Left colon (tissue), 2 donors: ENCODE measurements around the gene NT5M. TPM values are rescaled to one million over a fixed set of nuclear protein-coding genes. Genes with fewer than 3 reads are reported as not detected.
"Not testable (repeated sequence)": the region's sequence is repeated elsewhere in the genome, so short reads cannot be mapped to it uniquely, and the experiment has no call there.

Experiments
- ATAC-seq: fragments of 200-7000 bp; cut with Tn5 transposase; one replicate; pipeline ENCODE4 v1.9.1; 2020; ENCODE audit warnings: mild to moderate bottlenecking, moderate library complexity
- DNase-seq, 2 donors: peaks; one replicate each; pipeline ENCODE4 v3.0.0-alpha.2; 2020
- intact Hi-C, 2 donors: fragments of 100-400 bp; cut with DNase I in 1 of 2; cut with micrococcal nuclease in 1 of 2; formaldehyde crosslinking; loops; one replicate each; pipeline versions ENCODE4 v1.11.2 to v1.14.0; 2022; cut with DNase I, micrococcal nuclease
- total RNA-seq, 2 donors: library from RNA; stranded (reverse); fragmentation: NEBNext Ultra II Directional; extraction: Animal tissue kit (Norgen Biotek cat#: 25700); gene quantifications; one replicate each; pipeline ENCODE4 v1.2.1, GENCODE V29; 2021
- donor health status: DM: no; HTN: no; CAD: no.
- donor health status: DM: yes; HTN: yes; CAD: no.

The NT5M gene
- total RNA-seq, 2 donors from 2014 or later: 1.6 TPM

DNA sequence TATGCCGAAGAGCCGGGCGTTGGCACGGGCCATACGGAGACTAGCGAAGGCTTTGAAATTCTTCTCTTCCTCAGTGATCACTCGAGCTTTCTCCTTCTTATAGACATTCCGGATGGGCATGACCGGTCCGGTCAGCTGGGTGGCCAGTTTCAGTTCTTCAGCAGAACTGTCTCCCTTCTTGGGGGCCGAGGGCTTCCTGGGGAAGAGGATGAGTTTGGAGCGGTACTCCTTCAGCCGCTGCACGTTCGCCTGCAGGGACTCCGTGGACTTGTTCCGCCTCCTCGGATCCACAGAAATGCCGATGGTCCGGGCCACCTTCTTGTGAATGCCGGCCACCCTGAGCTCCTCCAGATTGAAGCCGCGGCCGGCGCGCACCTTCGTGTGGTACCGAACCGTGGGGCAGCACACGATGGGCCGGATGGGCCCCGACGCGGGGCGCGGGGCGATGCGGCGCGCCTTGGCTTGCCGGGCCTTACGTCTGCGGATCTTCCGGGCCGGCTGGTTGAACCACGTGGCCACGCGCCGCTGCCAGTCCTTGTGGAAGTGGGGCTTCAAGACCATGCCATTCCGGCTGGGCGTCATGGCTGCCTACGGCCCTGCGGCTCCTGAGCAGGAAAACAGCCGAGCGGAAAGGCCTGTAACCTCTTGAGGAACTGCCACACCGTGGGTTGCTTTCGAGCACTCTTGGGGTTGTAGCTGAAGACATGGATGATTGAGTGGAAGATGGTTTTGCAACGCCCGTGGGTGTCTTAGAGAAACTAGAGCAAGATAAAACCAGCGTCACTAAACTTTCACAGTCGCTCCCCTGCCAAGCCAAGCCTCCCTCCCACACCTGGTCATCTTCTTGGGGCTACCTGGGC, 80.5 kb downstream of the NT5M start:
- intact Hi-C loops, ATAC-seq, DNase-seq: not testable (repeated sequence)

DNA sequence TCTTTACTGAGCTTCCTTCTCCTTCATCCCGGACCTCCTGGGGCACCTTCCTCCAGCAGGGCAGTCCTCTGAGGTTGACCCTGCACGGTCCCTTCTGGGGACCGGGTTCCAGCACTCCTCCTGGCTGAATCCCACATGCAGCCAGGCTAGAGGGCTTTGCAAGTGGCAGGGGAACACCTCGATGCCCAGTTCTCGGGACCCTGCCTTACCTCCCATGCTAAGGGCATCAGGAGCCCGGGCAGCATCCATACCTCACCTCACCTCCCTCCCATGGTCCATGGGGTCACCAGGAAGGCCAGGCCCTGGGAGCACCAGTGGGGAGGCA, 81.1 kb downstream of the NT5M start:
- intact Hi-C loops: no loop called here
- ATAC-seq (no peak), DNase-seq (no peak)

DNA sequence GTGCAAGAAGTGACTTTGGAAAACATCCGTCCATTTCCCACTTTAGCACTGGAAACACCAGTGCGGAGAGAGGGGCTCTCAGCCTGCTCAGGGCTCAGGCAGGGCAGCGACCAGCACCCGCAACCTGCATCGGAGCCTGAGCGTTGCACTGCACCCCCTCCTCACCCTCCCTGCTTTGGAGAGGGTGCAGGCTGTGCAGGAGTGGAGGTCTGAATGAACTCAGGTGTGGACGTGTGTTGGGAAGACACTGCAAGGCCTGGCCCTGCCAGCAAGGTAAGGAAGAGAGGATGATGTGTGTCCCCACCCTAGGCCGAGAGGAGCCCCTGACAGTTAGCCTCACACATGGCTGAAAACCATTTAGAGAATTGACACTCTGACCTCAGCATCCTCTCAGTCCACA, 81.8 kb downstream of the NT5M start:
- DNase-seq (no peak), ATAC-seq (no peak)
- intact Hi-C loops: no loop called here

DNA sequence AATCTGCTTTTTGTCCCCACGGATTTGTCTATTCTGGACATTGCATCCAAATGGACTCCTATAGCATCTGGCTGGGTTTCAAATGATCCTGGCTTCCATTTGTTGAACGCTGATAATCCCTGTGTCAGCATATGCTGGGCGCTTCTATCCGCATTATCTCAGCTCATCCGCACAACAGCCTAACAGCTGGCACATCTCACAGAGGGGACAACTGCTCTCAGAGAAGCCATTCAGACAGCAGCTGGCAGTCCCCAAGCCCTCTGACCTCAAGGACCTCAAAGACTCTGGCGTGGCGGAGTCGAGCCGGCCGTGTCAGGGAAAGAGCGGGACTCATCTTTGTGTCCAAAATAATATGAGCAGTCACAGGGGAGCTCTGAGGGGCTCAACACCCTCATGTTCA, 82.3 kb downstream of the NT5M start:
- DNase-seq: no peak

DNA sequence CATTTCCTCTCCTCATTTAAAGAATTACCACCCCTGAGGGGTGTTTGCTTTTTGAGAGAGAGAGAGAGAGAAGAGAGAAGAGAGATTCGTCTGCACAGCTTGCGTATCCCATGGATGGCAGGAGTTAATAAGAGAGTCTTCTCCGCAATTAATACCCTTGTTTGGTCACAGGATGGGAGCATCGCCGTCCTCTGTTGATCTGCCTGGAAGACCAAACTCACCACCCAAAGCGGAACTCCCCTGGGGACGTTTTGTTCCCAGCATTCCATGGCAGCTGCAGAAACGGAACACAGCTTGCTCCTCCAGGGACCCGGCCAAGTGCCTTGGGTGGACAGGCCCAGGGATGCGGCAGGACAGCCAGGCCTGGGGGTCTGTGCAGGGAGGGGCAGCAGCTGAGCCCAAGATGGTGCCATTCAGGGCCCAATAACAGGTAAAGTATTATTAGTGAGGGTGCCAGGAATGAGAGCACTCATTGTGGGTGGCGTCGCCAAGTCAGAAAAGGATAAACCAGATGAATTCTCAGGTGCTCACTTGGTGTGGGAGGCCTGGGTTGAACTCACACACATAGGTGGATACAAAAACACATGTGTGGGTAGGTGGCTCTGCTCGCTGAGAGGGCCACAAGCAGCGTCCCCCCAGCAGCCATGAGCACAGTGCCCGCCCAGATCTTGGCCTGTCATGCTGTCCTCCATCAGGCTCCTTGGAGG, 83.1 kb downstream of the NT5M start:
- no peak for ATAC-seq
- DNase-seq: no peak
- intact Hi-C loops: no loop called here

More for the DNA sequence above, 82.3 kb downstream of the NT5M start:
- ATAC-seq: no peak
- intact Hi-C loops: no loop called here

DNA sequence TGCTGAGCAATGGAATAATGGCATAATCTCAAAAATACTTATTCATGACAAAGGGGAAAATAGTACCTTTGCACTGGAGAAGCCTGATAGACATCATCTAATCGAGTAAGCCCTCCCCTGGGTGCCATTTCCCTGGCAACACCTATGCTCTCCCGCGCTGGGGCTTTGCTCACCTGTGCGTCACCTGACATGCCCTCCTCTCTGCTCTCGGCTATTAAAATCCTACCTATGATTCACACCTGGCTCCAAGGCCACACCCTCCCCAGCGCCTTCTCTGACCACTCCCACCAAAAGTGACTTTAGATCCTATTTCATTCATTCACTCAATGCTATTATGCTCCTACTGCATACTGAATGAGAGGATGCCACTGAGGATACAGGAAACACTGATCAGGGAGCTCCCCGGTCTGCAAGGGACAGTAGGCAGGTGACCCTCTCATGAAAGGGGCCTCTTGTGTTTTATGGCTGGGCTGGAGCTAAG, 83.9 kb downstream of the NT5M start:
- ATAC-seq (peak; percentile 88), DNase-seq (peak; percentile 61 to 75)
- intact Hi-C loops: no loop called here

DNA sequence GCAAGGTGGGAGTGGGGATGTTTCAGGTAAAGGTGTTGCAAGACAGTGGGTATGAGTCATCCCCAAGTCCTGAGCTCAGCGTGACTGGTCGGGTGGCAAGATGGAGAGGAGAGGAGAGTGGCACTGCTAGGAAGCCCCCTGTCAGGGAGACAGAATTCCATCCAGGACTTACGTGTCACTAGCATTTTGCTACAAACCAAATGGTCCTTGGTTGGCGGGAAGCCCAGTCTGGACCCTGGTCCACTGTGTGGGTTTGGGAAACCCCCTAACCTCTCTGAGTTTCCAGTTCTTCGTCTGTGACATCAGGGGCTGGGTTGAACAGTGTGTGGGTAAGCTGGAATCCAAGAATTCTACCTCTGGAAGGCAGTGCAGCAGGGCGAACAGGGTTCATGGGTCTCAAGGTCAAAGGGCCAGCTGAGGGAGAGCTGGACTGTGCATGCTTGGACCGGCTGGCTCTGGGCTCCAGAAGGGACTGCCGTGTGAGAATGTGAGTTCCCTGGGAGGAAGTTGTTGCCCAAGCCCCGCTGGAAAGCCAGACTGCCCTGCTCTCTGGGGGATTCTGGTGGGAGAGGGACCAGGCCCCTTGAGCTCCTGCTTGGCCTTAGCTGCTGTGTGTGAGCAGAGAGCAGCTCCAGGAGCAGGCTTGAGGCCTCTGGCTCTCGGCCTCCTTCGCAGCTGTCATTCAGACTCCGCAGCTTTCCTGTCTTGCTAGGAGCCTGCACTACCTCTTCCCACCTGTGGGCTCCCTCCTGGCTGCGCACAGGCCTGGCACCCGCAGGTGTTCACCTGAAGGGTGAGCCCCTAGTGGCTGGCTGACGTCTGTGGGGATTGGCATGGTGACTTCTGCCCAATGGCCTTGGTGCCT, 84.6 kb downstream of the NT5M start:
- peak; percentile 97 for ATAC-seq
- intact Hi-C loops: no loop called here
- DNase-seq: peak; percentile 77 to 81

DNA sequence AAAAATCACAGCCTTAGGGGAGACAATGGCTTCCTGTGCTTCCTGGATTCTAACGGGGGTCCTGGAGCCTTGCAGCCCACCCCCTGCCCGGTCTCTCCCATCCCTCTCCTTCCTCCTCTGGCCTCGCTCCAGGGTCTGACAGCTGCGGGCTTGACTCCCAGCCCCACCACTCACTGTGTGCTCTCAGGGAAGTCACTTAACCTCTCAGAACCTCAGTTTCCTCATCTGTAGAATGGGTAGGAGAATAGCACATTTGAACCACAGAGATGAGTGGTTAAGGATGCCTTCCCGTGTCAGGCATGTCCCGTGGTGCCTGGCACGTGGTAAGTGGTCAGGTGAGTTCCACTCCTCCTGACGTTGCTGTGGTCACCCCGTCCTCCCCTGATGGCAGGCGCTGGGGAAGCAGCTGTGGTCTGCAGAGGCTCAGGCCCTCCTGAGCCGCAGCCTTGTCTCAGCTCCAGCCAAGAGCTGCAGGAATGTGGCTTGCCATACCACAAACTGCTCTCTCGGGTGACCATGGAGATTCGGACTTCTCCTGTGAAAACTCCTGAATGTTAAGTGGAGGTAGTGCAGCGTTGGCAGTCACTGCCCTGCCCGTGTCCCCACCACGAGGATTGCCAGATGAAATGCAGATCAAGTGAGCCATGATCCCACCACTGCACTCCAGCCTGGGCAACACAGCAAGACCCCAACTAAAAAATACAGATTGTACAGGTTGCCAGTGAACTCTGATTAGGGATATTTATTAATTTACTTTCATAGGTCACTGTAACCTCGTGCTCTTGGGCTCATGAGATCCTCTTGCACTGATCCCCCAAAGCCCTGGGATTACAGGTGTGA, 85.7 kb downstream of the NT5M start:
- intact Hi-C loops: no loop called here
- no peak for DNase-seq
- no peak for ATAC-seq

DNA sequence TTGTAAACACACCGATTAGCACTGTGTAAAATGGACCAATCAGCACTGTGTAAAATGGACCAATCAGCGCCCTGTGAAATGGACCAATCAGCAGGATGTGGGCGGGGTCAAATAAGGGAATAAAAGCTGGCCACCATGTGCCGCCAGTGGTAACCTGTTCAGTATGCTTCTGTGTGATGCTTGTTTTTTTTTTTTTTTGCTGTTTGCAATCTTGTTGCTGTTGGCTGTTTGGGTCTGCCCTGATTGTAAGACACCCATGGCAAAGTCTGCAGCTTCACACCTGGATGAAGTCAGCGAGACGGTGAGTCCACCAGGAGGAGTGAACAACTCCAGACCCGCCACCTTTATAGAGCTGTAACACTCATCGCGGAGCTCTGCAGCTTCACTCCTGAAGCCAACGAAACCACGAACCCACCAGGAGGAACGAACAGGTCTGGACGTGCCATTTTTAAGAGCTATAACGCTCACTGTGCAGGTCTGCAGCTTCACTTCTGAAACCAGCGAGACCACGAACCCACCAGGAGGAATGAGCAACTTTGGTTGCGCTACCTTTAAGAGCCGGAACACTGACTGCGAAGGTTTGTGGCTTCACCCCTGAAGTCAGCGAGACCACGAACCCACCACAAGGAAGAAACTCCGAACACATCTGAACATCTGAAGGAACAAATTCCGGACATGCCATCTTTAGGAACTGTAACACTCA, 88.6 kb downstream of the NT5M start:
- no peak for DNase-seq
- no peak for ATAC-seq
- intact Hi-C loops: no loop called here

DNA sequence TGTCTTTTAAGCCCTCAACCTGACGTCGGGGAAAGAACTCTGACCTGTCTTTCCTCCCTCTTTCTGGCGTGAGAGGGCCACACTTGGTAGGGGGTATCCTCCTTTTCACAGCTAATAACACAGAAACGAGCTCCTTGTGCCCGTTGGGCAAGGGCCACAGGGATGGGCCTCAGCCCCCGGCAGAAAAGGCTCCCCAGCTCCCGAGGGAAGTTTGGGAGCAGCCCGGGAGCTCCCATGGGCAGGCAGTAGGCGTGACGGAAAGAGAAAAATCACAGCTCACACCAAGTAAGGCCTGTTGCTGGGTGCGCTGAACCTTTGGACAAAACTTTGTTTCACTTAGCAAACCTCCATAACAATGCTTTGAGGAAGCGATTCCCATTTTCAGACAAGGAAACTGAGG, 90.8 kb downstream of the NT5M start:
- ATAC-seq (no peak), DNase-seq (no peak)
- intact Hi-C loops: no loop called here

DNA sequence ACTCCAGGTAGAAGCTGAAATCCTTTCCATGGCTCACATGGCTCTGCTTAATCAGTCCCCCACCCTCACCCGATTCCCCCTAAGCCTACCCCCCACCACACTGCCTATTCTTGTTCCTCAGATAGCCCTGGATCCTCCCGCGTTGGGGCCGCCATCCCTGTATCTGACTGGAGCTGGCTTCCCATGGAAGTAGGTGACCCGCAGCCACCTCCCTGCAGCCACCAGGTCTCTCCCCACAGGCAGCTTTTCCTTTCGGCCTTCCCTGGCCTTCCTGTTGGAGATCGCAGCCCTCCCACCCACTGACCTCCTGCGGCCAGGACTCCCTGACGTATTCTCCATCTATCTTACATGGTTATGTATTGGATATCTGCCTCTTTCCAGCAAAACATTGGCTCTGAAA, 91.3 kb downstream of the NT5M start:
- intact Hi-C loops: no loop called here
- ATAC-seq: no peak
- no peak for DNase-seq

DNA sequence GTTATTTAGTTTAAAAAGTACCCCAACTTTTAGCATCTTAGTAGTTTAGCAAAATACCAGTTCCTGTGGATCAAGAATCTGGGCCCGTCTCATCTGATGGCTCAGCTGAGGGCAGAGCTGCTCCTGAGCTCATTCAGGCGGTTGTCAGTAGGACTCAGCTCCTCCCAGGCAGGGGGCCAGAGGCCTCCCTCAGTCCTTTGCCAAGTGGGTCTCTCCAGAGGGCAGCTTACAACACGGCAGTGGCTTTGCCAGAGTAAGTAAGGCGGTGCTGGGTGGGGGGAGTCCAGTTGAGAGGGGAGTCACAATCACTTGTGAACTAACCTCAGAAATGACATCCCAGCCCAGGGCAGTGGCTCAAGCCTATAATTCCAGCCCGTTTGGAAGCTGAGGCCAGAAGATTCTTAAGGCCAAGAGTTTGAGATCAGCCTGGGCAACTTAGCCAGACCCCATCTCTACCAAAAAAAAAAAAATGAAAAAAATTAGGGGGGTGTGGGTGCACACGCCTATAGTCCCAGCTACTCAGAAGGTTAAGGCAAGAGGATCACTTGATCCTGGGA, 92.2 kb downstream of the NT5M start:
- intact Hi-C loops: no loop called here
- DNase-seq: no peak

DNA sequence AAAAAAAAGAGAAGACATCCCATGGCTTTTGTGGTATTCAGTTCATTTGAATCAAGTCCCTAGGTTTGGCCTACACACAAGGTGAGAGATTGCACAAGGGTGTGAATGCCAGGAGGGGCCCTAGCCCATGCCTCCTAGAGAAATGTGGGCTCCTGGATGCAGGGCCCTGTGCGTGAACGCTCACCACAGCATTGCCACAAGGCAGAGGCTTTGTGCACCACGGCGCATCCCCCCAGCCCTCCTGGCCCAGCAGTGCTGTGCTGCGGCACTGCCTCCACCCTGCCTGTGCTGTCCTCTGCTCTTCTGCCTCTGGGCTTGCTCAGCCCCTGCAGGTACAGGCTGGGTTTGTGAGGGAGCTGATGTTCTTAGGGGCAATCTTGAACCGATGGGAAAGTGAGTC, 92.7 kb downstream of the NT5M start:
- no peak for ATAC-seq
- intact Hi-C loops: no loop called here

More for the DNA sequence above, 92.2 kb downstream of the NT5M start:
- ATAC-seq: no peak

More for the DNA sequence above, 92.7 kb downstream of the NT5M start:
- no peak for DNase-seq

Other genes with a start within 250 kb of the NT5M start
- 1 to 10 TPM in 1 of 2 donors, under 1 TPM in 1; 0.98 to 1.3 TPM for gene PLD6, start 97.0 kb upstream of the NT5M start, total RNA-seq
- gene FLCN, start 66.2 kb upstream of the NT5M start, total RNA-seq: 10 to 100 TPM; 46.9 to 50.1 TPM
- gene COPS3, start 22.1 kb upstream of the NT5M start, total RNA-seq: 10 to 100 TPM; 33.8 to 40.7 TPM
- gene MED9, start 173.6 kb downstream of the NT5M start, total RNA-seq: 10 to 100 TPM; 19.5 to 20.4 TPM
- gene RASD1, start 193.0 kb downstream of the NT5M start, total RNA-seq: 10 to 100 TPM; 20.9 to 24.6 TPM